ENCODE results near the gene NDUFV1.
A peak's percentile ranks its signal among the peaks of the same experiment; 100 is the strongest.
"Not testable (repeated sequence)": the region's sequence is repeated elsewhere in the genome, so short reads cannot be mapped to it uniquely, and the experiment has no call there.

NDUFV1 gene

DNA sequence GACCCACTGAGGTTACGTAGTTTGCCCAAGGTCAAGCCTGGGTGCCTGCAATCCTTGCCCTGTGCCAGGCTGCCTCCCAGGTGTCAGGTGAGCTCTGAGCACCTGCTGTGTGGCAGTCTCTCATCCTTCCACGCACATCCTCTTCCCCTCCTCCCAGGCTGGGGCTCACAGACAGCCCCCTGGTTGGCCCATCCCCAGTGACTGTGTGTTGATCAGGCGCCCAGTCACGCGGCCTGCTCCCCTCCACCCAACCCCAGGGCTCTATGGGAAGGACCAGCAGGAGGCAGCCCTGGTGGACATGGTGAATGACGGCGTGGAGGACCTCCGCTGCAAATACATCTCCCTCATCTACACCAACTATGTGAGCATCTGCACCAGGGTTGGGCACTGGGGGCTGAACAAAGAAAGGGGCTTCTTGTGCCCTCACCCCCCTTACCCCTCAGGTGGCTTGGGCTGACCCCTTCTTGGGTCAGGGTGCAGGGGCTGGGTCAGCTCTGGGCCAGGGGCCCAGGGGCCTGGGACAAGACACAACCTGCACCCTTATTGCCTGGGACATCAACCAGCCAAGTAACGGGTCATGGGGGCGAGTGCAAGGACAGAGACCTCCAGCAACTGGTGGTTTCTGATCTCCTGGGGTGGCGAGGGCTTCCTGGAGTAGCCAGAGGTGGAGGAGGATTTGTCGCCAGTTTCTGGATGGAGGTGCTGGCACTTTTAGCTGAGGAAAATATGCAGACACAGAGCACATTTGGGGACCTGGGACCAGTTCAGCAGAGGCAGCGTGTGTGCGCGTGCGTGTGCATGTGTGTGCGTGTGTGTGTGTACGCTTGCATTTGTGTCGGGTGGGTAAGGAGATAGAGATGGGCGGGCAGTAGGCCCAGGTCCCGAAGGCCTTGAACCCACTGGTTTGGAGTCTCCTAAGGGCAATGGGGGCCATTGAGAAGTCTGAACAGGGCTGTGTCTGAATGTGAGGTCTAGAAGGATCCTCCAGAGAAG lies 21.6 kb upstream of the NDUFV1 start:
- no peak for DNase-seq (ENCODE audit: low read depth, low spot score)
- H3K4me3 ChIP-seq (ENCODE audit: low read length), result peak overlapping the region; percentile 74

DNA sequence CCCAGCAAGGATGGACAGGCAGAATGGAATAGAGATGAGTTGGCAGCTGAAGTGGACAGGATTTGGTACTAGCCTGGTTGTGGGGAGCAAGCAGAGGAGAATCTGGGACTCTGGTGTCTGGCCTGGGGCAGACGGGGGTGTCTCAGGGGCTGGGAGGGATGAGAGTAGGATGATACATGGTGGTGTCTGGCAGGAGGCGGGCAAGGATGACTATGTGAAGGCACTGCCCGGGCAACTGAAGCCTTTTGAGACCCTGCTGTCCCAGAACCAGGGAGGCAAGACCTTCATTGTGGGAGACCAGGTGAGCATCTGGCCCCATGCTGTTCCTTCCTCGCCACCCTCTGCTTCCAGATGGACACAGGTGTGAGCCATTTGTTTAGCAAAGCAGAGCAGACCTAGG lies 20.8 kb upstream of the NDUFV1 start:
- H3K4me3 ChIP-seq (ENCODE audit: low read length), result no peak overlapping the region
- no peak for DNase-seq (ENCODE audit: low read depth, low spot score)

- no peak overlapping the region for H3K4me3 ChIP-seq (ENCODE audit: low read length)
- DNase-seq (ENCODE audit: low read depth, low spot score), result no peak
These were observed 20.0 kb upstream of the NDUFV1 start for GRCh38 chr11:67586568-67587250.

GRCh38 chr11:67588136-67588503 lies 18.6 kb upstream of the NDUFV1 start:
- no peak overlapping the region for H3K4me3 ChIP-seq (ENCODE audit: low read length)
- DNase-seq (ENCODE audit: low read depth, low spot score), result no peak

DNA sequence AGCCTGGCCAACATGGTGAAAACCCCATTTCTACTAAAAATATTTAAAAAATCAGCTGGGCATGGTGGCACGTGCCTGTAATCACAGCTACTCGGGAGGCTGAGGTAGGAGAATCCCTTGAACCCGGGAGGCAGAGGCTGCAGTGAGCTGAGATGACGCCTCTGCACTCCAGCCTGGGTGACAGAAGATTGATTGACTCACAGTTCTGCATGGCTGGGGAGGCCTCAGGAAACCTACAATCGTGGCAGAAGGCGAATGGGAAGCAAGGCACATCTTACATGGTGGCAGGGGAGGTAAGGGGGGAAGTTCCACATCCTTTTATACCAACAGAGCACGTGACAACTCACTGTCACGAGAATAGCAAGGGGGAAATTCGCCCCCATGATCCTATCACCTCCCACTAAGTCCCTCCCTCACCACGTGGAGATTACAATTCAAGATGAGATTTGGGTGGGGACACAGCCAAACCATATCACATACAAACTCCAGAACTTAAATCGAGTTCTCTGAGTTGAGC lies 17.8 kb upstream of the NDUFV1 start:
- DNase-seq (ENCODE audit: low read depth, low spot score); H3K4me3 ChIP-seq (ENCODE audit: low read length): not testable (repeated sequence)

- no peak for DNase-seq (ENCODE audit: low read depth, low spot score)
- no peak overlapping the region for H3K4me3 ChIP-seq (ENCODE audit: low read length)
These were observed 13.7 kb upstream of the NDUFV1 start for GRCh38 chr11:67592880-67593564.

DNA sequence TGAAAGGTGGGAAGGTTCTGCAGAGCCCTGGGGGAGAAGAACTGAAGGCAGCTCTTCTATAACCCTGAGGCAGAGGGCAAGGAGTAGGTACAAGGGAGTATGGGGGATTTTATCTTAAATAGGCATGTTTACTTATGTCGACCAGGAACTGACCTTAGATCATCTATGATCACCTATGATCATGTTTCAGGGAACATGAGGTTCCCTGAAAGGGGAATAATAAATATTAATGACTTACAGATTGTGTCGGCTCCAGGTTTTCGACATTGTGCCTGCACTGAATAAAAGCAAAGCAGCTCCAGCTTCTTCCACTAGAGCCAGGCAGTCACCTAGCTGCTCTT lies 13.2 kb upstream of the NDUFV1 start:
- DNase-seq (ENCODE audit: low read depth, low spot score), result no peak
- H3K4me3 ChIP-seq (ENCODE audit: low read length), result no peak overlapping the region

DNA sequence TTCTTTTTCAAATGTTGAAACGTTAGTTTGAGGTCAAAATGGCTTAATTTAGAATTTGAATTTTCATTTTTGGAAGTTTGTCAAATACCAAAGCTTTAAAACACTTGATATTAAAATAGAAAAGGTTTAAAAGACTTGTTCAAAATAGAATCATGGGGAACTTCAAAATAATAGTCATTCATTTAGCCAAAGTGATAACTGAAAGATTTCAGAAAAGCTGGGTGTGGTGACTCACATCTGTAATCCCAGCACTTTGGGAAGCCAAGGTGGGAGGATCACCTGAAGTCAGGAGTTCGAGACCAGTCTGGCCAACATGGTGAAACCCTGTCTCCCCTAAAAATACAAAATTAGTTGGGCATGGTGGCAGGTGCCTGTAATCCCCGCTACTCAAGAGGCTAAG lies 12.3 kb upstream of the NDUFV1 start:
- H3K4me3 ChIP-seq (ENCODE audit: low read length), result no peak overlapping the region
- DNase-seq (ENCODE audit: low read depth, low spot score), result no peak

DNA sequence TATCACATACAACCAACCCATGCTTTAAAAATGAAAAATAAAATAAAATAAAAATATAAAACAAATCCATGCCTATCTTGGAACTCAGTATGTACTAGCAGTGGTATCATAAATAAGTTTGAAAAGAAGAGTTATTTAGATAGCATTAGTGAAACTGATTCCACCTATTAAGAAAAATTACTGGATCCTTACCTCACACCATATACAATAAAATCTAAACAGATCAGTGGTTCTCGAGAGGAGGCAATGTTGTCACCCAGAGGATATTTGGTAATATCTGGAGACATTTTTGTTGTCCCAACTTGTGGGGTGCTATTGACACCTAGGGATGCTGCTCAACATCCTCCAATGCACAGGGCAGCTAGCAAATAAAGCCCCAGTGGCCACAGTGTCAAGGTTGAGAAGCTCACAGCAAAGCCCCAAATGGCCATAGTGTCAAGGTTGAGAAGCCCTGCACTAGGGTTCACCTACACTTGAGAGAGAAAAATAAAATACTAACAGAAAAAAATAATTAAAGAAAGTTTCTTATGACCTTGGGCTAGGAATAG lies 9.9 kb upstream of the NDUFV1 start:
- no peak for DNase-seq (ENCODE audit: low read depth, low spot score)
- no peak overlapping the region for H3K4me3 ChIP-seq (ENCODE audit: low read length)

DNA sequence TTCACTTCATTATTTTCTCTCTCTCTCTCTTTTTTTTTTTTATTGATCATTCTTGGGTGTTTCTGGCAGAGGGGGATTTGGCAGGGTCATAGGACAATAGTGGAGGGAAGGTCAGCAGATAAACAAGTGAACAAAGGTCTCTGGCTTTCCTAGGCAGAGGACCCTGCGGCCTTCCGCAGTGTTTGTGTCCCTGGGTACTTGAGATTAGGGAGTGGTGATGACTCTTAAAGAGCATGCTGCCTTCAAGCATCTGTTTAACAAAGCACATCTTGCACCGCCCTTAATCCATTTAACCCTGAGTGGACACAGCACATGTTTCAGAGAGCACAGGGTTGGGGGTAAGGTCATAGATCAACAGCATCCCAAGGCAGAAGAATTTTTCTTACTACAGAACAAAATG lies 9.3 kb upstream of the NDUFV1 start:
- H3K4me3 ChIP-seq (ENCODE audit: low read length), result not testable (repeated sequence)

GRCh38 chr11:67597963-67598362 lies 8.8 kb upstream of the NDUFV1 start:
- DNase-seq (ENCODE audit: low read depth, low spot score); H3K4me3 ChIP-seq (ENCODE audit: low read length): not testable (repeated sequence)

More for the DNA sequence above, 9.3 kb upstream of the NDUFV1 start:
- DNase-seq (ENCODE audit: low read depth, low spot score), result not testable (repeated sequence)

DNA sequence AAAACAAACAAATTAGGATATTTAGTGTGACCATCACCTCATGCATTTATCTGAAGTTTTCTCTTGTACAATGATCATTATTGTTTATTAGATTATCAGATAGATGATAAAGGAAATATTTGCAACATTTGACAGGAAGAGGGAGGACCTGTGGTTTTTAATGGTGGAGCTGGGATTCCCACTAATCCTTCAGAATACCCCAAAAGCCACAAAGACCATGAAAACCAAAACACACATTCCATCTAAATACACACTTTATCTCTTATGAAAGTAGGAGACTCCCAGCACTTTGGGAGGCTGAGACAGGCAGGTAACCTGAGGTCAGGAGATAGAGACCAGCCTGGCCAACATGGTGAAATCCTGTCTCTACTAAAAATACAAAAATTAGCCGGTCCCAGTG lies 7.6 kb upstream of the NDUFV1 start:
- H3K4me3 ChIP-seq (ENCODE audit: low read length), result no peak overlapping the region

GRCh38 chr11:67600324-67601029 lies 6.3 kb upstream of the NDUFV1 start:
- no peak for DNase-seq (ENCODE audit: low read depth, low spot score)
- no peak overlapping the region for H3K4me3 ChIP-seq (ENCODE audit: low read length)

More for the DNA sequence above, 7.6 kb upstream of the NDUFV1 start:
- DNase-seq (ENCODE audit: low read depth, low spot score), result no peak

GRCh38 chr11:67601098-67601497 lies 5.6 kb upstream of the NDUFV1 start:
- DNase-seq (ENCODE audit: low read depth, low spot score), result no peak
- H3K4me3 ChIP-seq (ENCODE audit: low read length), result no peak overlapping the region

GRCh38 chr11:67604119-67604518 lies 2.6 kb upstream of the NDUFV1 start:
- H3K4me3 ChIP-seq (ENCODE audit: low read length); DNase-seq (ENCODE audit: low read depth, low spot score): not testable (repeated sequence)

DNA sequence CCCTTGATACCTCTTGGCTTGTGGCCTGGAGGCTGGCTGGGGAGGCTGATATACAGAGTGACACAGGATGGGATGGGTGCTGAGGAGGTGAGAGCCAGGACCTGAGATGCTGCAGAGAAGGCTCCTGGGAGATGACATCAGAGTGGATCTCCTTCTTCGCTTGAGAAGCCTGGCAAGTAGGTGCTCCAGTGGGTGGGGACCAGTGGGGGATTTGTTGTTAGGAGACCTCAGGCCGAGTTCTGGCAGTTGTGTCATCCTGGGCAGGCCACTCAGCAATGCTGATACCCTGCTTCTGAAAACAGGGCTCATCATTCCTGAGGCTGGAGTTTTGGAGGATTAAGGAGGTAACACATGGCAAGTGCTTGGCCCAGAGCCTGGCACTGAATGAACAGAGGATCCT lies 1.9 kb upstream of the NDUFV1 start:
- H3K4me3 ChIP-seq (ENCODE audit: low read length), result no peak overlapping the region
- DNase-seq (ENCODE audit: low read depth, low spot score), result no peak

GRCh38 chr11:67605231-67606011 lies 1.3 kb upstream of the NDUFV1 start:
- no peak for DNase-seq (ENCODE audit: low read depth, low spot score)
- no peak overlapping the region for H3K4me3 ChIP-seq (ENCODE audit: low read length)

GRCh38 chr11:67606093-67606491 lies 644 bp upstream of the NDUFV1 start:
- DNase-seq (ENCODE audit: low read depth, low spot score), result no peak
- peak overlapping the region; percentile 94 for H3K4me3 ChIP-seq (ENCODE audit: low read length)
